IPS DF 19.7 (cell line): ENCODE data around the gene MAP2K5.

ENCODE experiments used
- DNase-seq: peaks from one replicate; pipeline ENCODE4 v3.0.0-alpha.2; 2013; ENCODE audit warnings: low read depth, low spot score

Gene MAP2K5

DNA sequence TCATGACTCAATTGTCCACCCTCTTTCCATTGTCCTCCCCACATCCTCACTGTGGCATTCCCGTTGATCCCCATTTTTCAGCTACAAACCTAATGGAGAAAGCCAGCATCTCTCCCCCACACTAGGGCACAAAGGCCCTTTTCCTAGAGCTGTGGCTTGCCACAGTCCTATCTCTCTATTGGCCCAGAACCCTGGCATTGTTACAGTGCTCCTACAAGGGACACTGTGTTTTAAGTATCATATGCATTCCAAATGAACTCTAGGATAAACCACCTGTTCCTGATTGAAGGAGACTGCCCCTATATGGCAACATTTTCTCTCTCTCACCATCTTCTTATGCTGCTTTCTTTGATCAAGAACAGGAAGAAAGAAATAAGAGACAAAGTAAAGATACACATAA lies 213.4 kb downstream of the MAP2K5 start:
- DNase-seq: no peak

DNA sequence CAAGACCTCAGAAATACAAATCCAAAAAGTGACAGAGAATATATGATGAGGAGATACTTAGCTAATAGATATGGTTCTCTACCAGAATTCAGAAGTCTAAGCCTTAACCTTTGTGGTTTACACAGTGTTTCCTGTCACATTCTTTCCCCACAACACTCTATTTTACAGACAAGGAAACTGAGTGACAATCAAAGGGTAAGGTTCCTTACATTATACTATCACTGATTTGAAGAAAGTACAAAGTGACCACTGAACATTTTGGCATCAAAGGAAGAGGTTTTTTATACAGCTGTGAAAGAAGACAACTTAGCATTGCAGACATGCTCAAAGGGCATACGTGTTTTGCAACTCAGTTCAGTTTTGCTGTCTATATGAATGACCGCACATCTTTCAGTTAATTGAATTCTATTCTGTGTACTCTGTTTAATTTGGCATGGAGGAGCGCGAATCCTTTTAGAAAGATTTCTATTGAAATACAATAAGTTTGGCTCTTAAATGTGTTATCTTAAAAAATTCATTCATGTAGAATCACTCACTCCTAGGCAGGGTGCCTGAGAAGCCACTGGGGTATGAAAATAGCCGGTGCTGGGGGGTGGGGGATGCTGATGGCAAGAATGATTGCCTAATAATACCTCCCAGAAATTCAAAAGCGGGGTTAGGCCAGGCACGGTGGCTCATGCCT lies 216.3 kb downstream of the MAP2K5 start:
- no peak for DNase-seq

DNA sequence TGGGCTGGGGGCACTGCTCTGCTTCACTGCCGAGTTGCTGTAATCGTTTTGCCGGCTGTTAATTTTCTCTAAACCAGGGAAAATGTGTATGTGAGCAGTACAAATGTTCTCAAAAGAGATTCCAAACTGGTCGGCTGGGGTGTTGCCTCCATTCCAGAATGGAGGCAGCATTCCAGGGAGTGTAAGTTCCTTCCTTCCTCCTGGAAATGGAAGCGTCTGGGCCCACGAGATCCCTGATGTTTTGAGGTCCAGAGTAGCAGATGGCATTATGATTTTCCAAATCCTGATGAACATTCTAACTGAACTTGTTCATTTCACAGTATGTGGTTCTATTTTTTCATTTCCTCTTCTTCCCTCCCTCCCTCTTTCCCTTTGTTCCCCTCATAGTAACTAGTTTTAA lies 218.4 kb downstream of the MAP2K5 start:
- DNase-seq: no peak

DNA sequence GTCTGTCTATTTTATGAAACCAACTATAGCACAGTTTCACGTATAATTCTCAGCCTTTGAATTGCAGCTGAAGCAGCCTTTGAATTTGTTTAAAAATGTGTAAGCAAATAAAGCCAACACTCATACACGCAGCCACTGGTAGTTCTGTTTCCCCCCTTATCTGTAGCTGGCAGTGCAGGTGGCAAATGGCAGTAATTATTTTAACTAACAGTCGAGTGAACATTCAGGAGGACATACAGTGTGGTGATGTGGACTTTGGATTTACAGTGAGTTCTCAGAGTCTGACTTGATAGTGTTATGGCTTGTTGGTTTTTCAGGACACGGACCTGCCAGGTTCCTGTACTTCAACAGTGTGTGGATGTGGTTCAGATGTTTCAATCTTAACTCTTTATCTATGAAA lies 218.8 kb downstream of the MAP2K5 start:
- DNase-seq: no peak

DNA sequence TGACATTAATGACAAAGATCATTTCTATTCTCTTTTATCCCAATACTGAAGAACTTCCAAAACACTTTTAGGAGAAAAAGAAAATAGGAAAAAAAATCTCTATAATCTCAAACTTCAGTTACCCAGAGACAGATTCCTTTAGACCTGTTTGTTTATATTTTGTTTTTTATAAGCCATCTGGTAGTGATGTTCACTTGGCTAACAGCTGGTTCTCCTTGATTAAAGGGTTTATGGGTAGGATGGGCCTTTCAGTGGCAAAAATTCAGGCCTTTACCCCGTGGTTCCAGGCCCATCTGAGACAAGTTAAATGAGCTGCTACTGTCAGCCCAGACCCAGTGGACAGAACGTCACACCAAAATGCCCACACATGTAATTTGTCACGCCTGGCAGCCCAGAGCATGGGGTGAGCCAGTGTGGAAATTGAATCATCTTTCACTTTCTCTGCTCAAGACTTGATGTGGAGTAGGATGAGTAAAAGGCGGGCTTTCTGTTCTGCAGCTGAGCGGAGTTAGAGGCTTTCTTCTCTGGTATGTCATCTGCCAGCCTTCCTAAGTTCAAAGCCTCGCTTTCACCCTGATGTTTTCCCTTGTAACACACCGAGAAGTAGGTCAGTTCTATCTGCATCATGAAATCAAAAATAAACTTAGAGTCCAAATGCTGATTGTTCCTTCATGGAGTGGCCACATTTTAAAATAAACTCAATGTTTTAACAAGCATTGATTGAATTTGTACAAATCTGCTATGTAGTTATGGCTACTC lies 220.3 kb downstream of the MAP2K5 start:
- no peak for DNase-seq

DNA sequence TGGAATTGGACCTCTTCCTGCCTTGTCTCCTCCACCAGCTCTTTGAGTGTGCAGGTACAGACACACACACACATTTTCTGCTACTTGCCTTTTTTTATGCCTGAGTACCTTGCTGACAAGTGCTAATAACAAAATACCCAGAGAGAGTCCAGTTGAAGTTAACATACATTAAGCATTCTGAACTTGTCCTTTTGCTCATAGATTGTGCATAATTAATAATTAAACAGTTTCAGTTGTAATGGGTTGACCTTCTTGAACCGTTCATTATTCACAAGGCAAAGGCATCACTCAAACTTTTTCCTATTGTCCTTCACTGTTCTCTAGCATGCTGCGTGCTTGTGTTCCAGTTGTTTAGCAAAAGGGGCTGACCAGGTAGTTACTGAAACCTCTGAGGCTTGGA lies 223.2 kb downstream of the MAP2K5 start:
- no peak for DNase-seq

DNA sequence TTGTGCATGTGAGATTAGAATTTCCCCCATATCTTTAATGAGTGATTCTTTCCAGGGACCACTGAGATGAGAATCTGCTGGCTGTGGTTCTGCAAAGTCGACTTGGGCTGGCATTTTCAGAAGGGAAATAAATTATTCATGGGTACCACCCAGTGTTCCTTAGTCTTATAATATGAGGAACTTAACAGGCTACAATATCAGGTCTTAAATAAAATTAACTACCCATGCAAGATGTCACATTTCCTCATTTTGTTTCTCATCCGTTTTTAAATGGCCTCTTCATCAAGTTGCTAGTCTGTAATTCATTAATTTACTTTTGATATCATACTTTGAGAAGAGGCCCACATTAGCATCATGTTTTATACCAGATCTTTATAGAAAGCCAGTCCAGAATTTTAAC lies 224.5 kb downstream of the MAP2K5 start:
- DNase-seq: no peak

DNA sequence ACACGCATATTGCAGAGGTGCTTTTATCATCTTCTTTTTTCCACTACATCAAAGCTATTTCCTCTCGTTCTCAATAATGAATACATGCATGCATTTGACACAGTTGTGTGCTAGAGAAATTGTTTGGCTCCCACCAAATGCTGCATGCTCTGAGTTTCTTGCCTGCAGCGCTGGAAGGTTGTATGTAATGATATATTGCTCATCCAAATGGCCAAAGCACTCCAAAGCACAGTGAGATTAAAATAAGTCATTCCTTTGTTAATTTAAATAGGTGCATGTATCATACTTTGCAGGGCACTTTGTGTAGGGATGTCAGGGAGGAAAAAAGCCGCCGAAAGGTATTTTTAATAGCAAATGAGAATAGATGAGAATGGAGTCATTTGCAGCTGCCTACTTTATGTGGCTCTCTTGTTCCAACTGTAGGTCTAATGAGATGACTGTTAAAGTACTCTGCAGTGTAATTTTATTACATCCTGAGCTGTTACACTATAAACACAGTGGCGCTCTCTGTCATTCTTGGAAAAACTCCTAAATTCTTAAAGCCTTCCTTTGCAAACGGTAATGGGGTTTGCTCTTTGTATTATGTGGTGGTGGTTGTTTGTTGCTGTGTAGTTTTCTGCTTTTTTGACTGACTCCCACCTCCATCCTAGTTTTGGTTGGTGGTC lies 225.9 kb downstream of the MAP2K5 start:
- DNase-seq: no peak

DNA sequence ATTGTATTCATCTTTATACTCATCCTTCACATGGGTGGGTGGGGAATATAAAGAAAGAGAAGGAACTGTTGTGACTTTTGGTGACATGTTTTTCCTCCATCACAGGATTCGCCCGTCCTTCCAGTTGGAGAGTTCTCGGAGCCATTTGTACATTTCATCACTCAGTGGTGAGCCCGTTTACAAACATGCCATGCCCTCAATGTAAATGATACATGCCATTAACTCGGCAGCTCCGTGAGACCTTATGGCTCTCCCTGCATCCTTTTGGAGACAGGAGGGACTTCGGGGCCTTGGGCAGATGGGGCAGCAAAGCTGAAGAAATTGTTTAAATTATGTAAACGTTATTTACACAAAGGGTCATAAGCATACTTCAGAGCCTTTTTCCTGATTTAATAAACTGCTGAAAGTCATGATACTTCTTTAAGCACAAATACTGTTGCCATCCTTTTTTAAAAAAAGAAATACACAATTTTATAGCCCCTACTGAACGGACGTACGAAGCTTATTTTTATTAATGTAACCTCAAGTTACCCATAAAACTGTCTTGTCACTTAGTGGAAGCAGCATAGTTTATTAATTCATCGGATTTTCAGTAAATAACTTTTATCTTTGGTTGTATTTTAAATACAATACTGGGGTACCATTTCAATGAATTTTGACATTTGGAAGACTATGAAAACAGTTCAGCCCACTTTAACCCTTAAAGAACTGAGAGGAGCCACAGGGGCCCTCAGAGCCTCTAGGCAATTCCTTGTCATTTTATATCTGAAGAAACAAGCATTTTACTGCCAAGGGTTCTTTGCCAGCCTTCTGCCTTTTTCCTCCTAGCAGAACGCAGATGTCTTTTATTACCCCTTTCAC lies 227.2 kb downstream of the MAP2K5 start:
- no peak for DNase-seq

DNA sequence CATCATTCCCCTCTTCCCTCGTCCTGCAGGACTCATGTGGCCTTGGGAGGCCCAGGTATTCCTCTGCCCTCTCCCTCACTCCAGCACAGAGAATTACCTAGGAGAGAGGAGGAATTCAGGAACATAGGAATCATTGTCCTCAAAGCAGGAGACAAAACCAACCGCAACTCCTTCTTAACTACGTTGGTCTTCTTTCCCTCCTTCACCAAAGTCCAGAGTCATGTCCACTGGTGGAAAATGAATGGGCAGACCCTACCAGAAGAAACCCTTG lies 227.8 kb downstream of the MAP2K5 start:
- no peak for DNase-seq

DNA sequence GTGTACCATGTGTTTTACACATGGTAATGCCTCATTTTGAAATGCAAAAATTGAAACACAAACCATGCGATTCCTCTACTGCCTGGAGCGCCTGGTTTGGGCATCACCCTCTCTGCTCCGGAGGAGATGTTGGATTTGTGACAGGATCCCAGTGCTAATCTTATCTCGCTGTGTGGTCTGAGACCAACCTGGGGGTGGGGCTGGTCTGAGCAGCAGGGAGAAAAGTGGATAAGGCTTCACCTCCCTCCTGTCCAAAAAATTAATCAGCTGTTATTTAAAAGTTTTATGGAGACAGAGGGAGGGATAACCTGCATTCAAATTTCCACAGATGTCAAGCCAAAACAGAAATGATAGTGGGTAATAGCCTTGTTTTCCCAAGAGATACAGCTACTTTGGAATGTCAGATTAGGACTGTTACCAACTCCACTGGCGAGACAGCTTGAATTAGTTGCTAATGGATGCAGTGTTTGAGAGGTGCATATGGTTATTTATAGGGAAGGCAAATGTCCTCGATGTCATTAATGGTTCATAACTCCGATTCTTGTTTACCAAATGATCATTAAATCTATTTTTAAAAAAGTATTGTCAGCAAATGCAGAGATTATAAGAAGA lies 228.8 kb downstream of the MAP2K5 start:
- DNase-seq: no peak

DNA sequence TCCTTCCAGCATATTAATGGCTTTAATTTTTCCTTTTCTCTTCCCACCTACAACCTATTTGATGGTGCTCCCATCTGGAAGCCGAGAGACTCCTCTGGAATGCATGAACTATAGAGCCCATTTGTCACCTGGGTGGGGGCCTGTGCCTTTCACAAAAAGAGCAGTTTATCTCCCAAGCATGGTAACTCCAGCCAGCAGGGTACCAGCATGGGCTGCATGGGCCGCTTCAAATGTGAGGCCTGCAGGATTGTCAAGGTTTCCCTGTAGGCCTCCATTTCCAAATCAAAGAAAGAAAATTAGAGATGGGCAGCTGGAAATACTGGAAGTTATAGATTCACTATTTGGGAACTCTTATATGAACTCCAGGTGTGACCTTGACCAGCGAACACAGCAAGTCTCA lies 232.1 kb downstream of the MAP2K5 start:
- no peak for DNase-seq

DNA sequence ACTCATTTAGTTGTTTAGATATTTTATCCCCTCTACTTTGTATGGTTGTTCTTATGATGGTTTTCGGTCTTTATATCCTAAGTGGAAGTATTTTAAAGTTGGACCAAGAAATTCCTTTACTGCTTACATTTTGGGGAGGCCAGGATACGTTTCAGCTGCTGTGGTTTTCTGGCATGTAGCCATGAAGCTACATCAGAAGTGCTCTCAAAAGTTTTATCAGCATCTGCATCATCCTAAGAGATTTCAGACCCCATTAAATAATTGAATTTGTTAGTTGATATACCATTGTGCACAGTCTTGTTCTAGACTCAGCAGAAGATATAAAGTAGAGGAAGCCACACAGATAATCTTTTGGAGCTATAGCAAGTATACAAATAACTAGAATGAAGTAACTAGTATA lies 232.7 kb downstream of the MAP2K5 start:
- no peak for DNase-seq

DNA sequence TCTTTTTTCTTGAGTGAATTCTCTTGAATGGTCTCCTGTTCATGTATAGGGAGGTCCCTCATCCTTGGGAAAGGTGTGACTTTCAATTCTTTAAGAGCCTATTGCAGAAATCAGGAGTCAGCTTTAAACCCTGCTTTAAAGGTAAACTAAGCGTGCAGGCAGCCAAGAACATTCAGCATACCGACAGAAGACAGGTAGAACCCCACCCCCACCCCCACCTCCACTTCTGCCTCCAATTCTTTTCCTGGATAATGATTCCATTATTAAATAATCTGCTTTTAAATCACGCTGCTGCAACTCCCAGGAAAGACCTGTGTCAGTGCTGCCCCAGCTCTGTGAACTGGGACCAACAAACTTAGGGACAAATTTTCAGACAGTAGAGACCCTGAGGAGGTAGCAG lies 233.5 kb downstream of the MAP2K5 start:
- no peak for DNase-seq

DNA sequence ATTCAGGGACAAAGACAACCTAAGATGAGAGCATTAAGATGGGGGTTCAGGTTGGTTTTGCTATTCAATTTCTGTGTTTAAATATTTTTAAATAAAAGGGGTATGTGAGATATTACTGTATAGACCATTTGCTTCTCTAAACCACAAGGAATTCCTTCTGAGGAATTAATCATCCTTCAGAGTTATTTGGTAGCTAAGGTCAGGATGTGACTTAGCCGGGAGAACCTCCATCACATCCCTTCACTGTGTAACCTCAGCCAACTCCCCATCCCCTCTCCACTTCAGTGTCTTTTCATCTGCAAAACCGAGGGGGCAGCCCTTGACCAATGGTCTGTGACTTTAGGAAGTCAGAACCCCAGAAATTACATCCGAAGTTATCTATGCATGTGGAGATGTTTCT lies 234.1 kb downstream of the MAP2K5 start:
- DNase-seq: no peak

DNA sequence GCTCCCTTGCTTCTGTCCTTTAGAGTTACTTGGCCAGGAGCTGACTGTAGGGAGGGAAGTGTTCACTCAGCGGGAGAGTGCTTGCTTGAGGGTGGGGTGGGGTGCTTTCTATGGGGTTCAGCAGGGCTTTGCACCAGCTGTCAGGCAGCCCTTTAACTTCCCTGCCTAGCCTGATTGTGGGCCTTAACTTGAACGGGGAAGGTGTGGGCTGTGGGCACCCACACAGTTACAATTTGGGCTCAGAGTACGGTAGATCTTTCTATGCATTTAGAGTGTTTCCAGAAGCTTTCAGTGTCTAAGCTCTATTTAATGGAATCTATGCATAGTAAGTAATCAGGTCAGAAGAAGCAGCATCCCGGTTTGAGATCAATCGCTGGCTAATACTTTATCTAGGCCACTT lies 234.6 kb downstream of the MAP2K5 start:
- DNase-seq: no peak

DNA sequence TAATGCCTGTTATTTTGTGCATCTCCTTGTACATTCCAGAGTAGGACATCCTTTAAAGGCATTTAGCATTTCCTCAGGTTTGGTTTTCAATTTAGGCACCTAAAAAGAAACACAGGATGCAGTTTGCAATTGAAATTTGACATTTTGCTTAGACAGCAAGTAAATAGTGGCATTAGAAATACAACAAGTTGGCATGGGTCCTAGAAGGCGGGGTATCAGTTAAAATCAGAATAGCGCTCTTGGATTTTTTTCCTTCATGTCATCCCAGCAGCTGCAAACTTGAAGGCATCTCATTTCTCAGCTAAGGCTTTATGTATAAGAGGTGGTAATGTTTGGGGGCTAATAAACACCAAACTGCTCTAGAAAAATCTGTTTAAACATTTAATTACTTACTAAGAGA lies 235.3 kb downstream of the MAP2K5 start:
- DNase-seq: no peak

DNA sequence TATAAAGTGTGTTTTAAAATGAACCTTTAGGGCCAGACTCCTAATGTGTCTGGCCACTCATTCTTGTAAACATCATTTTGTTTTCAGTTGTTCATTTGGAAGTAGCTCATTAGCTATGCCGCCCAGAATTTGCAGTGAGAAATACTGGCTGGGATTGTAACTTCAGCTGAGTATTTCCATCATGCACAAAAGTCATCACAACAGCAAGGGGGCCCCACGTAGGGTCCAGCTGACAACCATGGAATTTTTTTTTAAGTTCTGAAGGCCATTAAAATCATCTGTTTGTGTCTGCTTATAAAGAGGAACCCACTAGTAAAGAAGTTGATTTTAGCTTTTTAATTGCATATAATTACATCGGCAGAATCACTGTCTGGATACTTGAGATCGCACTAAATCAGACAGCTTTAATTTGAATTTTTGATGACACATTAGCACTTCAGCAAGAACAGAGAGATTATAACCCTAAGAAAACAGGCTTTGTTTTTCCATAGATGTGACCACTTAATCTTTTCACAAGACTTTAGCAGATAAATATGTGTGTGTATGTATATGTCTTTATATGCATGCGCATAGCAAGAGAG lies 236.6 kb downstream of the MAP2K5 start:
- DNase-seq: no peak

DNA sequence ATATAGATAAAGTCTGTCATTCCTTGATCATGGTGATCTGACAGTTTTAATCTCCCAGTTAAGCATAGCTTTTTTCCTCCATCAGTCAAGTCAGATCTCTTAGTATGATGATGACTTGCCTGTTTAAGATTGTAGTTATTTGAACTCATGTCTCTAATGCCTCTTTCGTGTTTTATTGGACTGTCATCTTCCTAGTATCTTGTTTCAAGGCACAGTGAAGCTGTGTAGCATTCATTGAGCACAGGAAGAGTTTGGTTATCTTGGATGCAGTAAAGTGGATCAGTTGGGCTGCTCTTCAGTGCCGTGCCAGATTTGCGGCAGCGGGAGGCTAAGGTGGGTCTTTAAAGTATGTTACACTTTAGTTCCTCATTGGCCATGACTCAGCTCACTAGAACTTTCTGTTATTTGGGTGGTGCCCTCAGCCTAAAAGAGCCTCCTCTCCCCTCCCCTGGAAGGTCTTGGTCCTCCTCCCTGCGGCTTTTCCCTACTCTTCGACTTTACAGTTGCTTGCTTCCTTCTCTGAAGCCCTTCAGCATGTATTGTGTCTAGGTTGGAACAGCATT lies 237.1 kb downstream of the MAP2K5 start:
- no peak for DNase-seq

DNA sequence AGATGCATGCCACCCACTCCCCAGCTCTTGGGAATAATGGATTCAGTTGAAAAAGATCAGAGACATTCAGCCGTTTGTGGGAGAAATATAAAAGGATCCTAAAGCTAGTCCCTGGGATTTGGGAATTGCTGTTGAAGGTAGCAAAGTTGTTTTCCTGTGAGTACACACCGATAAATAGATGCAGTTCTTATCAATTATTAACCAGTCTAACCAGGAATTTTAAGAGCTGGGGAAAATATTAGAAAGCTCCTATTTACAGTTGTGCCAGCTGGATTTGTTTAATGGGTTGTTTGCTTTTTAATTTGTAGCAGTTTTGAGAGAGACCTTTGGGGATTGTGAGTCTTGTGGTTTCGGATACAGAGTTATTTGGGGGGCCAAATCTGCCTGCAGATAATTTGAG lies 238.6 kb downstream of the MAP2K5 start:
- DNase-seq: no peak
